ENCODE results near the gene CFAP45.

CFAP45 gene, protein sequence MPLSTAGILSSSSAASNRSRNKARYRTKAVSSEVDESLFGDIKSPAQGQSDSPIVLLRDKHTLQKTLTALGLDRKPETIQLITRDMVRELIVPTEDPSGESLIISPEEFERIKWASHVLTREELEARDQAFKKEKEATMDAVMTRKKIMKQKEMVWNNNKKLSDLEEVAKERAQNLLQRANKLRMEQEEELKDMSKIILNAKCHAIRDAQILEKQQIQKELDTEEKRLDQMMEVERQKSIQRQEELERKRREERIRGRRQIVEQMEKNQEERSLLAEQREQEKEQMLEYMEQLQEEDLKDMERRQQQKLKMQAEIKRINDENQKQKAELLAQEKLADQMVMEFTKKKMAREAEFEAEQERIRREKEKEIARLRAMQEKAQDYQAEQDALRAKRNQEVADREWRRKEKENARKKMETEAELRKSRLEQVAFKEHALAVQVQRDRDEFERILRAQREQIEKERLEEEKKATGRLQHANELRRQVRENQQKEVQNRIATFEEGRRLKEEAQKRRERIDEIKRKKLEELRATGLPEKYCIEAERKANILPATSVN

DNA sequence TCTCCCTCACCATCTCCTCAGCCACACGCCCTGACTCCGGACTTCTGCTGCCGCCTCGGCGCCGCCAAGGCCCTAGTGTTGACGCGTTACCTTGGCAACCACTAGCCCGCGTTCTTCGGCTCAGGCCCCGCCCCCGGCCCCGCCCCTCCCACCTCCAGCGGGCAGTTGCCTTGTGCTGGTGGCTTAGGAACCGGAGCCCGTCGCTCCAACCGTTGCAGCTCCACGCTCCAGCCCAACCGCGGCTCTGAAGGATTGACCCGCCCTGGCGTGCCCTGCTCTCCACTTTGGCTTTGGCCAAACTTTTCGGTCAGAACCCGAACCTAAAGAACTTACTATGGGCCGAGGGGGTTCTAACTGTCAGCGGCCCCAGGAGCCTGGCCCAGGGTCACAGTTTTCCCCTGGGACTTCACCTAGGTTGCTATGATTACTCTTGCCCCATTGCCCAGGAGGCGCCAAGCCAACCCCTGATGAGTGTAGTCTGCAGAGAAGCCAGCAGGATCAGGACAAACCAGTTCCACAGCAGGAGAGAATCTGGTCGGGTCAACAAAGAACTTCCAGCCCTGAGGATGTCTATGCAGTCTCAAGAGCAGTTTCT, at the start of gene CFAP45:
CFAP45 (minus strand) TSS at position 80 of the 595 bp plus-strand sequence; CDS start at position 13, 67 bp downstream.
- peak in 2 of 58 donors; percentile 28 to 46 for DNase-seq

DNA sequence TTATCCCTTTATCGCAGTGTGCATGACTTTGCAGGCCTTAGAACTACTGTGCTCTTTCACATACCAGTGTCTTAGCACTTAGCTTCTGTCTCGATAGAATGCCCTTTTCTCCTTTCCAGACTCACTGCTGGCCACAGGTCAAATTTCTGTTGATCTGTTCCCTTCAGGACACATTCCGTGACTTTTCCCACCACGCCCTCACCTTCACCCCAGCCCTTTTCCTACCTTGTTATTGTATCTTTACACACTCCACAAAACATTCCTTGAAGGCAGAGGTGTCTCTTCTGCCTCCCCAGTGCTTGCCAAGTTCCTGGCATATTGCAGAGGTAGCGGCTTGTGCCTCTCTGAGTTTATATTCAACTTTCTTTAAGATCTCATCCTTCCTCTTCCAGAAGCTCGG, 49.2 kb upstream of the CFAP45 start:
- DNase-seq, result no peak

DNA sequence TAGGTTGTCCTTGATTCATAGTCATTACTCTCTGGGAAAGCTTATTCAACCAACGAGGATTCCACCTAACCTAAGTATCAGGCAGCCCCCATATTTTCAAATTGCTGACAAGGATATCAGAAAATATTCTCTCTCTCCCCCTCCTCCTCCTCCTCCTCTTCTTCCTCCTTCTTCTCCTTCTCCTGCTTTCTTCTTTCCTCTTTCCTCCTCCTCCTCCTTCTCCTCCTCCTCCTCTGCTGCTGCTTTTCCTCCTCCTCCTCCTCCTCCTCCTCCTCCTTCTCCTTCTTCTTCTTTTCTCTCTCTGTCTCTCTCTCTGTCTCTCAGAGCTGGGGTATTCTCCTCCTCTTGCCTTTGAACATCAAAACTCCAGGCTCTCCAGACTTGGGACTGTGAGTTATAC, 48.0 kb upstream of the CFAP45 start:
- DNase-seq, result no peak

DNA sequence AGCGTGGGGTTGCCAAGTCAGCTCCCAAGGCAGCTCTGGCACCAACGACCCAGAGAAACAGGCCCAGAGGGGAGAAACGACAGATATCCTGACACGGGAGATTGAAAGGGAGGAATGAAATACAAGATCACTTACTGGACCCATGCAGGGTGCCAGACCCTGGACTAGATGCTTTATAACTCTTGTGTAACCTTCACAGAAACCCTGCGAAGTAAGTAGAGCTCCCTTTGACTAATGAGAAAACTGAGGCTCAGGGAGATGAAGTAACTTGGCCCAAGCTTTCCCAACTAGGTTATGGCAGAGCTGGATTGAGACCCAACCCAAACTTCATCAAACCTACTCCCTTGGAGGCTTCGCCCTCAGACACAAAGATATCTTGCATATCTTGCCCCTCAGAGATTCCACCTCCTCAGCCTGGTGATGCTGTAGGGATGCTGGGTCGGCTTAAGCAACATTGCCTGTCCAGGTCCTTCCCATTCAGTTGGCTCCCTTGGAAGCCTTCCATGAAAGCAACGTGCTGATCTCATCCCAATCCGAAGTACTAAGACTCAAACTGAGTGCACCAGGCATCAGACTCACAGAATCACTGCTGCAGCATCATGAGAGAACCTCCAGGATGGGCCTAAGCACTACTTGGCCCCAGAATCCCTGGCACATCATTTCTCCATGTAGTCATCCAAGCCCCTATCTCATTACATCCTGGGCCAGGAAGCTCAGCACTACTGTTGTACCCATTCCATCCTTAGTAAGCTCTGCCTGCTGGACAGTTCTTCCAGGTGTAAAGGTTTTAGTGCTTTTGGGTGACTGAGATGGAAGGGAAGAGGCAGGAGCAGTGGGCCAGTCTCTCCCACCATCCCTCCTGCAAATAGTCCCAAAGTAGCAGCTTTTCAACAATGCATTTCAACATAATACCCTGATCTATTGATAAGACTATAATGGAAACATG, 46.5 kb upstream of the CFAP45 start:
- DNase-seq, result no peak

DNA sequence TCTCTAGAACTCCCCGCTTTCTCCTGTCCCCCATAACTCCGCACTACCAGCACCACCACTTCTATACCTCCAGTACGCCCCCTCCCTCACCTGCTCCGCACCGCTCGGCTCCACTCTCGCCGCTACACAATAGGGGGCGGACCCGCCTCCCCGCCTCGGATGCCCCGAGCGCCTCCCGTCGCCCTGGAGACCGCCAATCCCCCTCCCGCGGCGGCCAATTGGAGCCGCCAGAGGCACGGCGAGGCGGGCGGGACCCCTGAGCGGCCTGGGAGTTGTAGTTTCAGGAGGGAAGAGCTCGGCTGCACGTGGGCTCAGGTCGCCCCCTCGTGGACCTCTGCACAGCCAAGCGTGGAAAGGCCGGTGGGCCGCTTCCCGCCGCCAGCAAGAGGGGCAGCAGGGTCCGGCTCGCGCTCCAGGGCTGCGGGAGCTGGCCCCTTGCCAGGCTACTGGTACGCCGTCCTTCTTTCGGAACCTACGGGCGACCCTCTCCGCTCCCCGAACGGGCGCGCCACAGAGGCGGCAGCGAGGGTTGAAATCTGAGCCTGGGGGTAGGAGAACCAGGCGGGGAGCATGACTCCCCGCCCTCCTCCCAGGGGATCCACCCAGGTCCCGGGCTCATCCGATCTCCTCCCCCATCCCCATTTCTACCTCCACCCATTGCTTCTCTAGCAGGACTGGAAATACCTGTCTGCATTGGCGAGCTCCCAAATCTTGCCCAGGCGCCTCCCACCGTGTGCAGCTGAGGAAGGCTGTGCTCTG, 45.7 kb upstream of the CFAP45 start, which contains the start of gene IGSF9:
IGSF9 (minus strand) TSS at position 131 of the 759 bp plus-strand sequence. CDS start 2,159 bp downstream, outside the sequence.
- DNase-seq, result peak in 51 of 58 donors; percentile 22 to 80 (median 54)

DNA sequence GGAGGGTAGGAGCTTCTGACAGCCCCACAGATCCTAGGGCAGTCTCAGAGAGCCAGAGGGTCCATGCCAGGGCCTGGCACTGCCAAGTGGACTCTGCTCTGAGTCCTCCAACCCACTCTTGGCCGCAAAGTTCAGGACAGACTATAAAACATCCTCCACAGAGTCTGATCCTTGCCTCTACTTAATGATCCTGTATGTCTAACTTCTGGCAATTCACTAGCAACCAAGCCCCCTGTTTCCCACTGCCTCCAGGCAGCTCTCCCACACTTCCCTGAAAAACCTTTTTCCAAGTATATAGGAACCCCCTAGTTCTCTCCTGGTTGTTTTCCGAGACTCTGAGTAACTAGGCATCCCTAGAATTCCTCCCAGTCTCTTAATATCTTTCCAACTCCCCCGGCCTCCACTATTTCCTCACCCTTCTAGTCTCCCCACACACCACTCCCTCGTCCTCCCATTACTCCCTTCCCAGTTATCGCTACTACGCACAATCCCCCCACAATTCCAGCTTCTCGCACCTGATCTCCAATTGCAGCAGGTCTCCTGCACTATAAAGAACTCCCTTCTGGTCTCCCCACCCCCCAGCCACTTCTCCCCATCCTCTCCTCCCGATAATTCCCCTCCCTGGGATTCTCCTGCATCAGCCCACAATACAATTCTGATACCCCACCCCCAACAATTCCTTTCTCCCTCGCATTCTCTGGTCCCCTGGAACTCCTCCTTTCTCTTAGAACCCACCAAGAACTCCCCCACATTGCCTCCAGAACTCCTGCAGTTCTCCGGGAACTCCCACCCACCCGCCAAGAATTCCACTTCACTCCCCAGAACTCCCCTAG, 44.9 kb upstream of the CFAP45 start:
- no peak for DNase-seq

DNA sequence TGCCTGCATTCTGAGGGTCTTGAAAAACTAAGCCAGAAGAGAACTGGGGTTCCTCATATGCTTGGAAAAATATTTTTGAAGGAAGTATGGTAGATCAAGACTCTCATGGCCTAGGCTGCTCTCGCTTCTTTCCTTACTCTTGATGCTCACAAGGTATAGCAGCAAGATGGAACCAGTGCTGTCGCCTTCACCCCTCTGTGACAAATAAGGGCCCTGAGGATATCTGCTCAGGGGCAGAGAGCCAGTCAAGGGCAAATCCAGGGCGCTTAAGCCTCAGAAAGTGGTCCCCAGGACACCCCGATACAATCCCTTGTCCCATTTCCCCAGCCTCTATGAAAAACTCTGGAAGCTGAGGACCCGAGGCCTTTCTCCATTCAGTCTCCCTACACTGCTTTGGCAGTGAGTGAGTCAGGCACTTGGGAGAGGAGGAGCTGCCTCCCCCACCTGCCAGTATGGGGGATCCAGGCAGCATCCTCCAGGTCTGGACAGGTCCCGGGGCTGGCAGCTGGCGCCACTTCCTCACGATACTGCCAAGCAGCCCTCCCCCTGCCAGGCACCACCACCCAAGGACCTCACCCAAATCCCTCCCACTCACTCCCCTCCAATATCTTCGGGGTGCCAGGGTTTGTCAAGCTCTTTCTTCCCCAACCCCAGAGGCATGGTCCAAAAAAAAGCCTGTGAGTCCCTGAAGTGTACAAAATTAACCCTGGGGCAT, 44.1 kb upstream of the CFAP45 start:
- no peak for DNase-seq

DNA sequence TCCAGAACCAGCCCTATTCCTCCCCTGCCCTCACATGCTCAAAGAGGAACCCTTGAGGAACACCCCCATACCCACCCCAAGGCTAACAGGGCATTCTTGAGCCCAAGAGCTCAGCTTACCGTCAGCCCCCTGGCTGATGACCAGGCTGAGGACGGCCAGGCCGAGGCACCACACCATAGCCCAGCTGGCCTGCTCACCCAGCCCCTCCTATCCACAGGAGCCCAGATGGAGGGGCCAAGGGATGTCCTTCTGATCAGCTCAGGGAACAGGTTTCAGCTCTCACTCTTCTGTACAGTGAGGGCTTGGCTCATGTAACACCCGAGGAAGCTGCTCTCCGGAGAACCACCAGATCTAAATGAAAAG, 43.3 kb upstream of the CFAP45 start:
- no peak for DNase-seq

DNA sequence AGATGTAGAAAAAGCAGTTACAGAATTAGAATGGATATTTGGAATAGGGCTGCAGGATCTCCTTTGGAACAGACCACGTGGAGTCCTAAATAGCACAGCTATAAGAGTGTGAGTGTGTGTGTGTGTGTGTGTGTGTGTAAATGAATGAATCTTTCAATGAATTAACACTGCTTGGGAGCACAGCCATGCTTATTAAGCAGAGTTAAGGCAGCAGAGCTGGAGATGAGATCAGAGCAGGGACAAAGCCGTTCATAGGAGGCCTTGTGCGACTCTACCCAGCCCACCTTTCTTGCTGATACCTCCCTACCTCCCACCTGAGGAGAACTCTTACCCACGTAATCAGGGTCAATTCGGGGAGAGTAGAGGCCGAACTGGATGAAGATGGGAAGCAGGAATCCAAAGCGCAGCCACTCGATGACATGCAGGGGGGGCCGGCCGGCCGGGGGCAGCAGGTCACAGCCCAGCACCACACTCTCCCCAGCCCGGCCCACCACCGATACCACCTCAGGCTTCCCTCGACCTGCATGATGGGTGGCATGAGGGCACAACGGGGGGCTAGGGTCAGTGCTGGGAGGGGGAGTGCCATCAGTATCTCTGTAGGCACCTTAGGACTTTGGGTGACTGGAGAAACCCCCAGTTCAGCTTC, 42.8 kb upstream of the CFAP45 start:
- DNase-seq, result no peak

DNA sequence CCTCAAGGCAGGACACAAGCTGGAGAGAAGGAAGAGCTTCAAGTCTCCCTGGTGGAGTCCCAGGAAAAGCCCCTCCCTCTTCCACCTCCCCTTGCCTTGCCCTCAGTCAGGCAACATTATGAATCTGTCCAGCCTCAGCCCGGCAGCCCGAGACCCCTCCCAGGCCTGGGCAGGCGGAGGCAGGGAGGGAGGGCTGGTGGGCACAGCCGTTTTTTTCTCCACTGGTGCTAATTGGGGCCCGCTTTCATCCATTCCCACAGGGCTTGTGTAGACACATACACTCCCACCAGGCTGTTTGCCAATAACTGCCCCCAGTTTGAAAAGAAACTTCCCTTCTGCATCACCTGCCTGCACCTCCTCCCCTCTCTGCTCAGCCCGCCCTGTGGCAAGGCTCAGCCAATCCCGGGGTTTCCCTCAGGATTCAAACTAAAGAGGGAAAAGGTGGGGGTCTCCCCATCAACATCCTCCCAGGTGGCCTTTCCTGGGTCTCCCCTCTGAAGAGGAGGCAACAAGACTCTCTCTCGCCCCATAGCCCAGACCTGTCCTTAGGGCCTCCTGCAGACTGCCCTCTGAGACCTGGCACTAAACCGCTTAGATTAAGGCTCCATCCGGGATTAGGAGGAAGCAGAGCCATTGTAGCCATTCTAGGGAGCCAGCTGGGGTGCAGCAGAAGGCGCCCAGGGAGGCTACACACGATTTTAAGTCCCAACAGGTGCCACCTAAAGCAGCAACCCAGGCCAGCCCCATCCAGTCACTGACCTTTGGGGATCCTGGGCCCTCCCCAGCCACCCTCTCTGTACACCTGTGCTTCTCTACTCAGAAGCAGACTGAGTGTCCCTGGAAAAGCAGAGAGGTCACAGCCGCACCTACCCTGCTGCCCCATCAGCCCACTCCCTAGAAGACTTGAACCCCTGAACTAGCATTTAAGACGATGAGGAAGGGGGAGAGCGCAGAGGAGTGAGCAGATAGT, 41.9 kb upstream of the CFAP45 start:
- DNase-seq, result no peak

DNA sequence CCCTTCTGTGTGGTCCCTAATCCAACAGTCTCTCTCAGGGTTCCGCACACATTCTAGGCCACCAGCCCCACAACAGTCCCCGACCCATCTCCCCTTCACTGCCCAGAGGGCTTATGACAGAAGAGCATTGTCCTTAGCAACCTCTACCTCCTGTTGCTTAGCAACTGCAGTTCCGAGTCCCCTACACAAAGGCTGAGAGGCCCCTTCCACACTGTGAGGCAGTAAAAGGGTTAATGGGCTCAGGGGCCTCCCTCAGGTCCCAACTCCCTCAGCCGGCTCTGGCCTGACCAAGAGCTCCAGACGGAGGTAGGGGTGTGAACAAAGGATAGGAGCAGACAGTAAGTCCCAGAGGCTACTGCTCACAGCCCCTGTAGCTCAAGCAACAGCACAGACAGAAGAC, 41.2 kb upstream of the CFAP45 start:
- DNase-seq, result no peak

DNA sequence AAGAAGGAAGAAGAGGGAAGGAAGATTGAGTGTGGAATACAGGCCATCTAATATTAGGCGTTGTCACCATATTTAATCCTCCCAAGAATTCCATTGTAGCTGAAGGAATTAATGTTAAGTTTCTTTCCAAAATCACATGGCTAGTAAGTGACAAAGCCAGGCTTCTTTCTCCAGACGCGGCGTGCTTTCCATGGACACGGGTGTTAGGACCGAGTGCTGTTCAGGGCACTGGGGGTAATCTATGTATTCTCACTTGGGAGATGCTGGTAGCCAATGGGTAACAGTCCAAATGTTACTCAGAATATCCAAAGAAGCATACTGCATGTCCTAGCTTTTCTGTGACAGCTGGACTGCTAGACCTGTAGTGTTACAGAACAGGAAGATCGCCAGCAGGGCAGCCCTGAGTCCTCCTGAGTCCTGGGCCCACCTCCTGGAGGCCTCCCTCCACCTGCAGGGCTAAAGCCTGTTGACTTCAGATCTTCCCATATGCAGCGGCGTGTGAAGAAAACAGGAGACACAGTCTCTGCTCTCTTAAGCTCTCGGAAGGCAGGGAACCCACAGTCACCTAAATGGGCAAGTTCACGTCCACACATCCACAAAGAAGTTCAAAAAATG, 40.1 kb upstream of the CFAP45 start:
- DNase-seq, result no peak

DNA sequence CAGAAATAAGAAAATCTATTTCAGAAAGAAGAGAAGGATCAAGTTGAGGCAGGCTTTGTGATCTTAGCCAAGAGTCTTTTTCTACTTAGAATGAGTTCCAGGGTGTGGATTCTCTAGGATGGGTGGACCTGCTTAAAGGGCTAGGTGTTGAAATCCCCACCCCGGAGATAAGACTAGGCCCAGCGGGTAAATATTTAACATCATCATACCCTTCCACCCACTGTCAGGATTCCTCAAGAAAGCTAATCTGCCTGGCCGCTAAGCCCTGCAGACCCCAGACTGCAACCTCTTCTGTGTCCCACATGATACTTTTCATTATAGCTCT, 39.7 kb upstream of the CFAP45 start:
- DNase-seq, result no peak

DNA sequence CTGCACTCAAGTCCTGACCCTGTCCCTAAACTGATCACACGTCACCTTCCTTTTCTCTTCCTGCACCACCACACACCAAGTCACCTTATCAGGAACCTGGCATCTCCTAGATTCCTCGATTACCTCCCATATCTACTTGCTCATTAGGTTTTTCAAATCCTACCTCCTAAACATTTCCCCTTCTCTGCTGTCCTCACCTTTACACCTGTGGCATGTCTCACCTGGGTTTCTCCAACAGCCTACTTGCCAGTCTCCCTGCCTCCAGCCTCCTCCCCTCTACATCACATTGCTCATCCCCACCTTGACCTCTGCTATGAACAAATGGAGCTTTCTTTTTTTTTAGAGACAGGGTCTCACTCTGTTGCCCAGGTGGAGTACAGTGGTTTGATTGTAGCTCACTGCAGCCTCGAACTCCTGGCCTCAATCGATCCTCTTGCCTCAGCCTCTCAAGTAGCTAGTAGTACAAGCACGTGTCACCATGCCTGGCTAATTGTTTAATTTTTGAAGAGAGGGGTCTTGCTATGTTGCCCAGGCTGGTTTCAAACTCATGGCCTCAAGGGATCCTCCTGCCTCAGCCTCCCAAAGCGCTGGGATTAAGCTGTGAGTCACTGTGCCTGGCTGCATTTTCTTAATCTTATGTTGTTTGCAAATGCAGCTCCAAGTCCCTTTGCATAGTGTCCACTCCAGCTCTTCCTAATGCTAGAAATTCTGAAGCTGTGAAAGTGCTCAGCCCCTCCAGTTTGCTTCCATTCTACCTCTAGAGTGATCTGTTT, 39.1 kb upstream of the CFAP45 start:
- DNase-seq, result no peak

DNA sequence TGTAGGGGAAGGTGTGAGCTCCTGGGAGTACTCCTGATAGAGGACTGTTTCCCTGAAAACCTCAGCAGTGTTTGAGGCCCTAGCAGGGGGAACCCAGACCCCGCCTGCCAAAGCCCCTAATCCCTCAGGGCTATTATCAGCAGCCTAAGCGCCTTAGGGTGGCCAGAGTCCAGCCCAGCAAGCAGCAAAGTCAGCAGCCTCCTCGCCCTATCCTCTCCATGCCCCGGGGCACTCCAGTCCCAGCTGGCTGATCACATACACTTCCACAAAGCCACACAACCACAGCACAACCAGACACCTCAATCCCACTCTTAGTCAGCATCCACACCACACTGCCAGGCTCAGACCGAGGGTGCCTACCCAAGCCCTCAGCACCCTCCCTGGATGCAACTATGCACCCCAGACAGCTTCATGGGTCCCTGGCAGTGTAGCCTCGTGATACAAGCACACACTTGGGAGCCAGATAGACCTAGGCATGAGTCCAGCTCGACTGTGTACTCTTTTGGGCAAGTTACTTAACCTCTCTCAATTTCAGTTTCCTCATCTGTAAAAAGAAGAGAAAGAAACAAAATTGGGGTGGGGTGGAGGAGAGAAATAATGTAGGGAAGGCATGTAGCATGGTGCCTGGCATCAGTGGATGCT, 38.4 kb upstream of the CFAP45 start:
- no peak for DNase-seq

Data from anterior cingulate cortex (tissue), 58 donors.